IPS DF 19.7 (cell line): ENCODE results near the gene SREK1IP1.

Experiments
- DNase-seq: peaks from one replicate; pipeline ENCODE4 v3.0.0-alpha.2; 2013; ENCODE audit warnings: low read depth, low spot score

SREK1IP1 gene

GRCh38 chr5:64688391-64688790 lies 80.1 kb downstream of the SREK1IP1 start:
- no peak for DNase-seq

GRCh38 chr5:64685866-64686265 lies 82.6 kb downstream of the SREK1IP1 start:
- no peak for DNase-seq

- DNase-seq, result no peak
Observed at GRCh38 chr5:64682608-64683007, 85.9 kb downstream of the SREK1IP1 start.

- no peak for DNase-seq
Observed at GRCh38 chr5:64680289-64680688, 88.2 kb downstream of the SREK1IP1 start.

- DNase-seq, result no peak
Observed at GRCh38 chr5:64678374-64678773, 90.1 kb downstream of the SREK1IP1 start.

- DNase-seq, result no peak
Observed at GRCh38 chr5:64671678-64672077, 96.8 kb downstream of the SREK1IP1 start.

GRCh38 chr5:64670277-64670676 lies 98.2 kb downstream of the SREK1IP1 start:
- no peak for DNase-seq
